Spleen (tissue), 11 donors: ENCODE data around the gene TMEM179. TPM values are rescaled to one million over a fixed set of nuclear protein-coding genes. Genes with fewer than 3 reads are reported as not detected.

Source experiments
- DNase-seq: peaks from one replicate; pipeline ENCODE4 v3.0.0-alpha.2; 2020
- H3K27ac ChIP-seq, 8 donors: fragments of 200-600 bp; sonication (generic) in 7 of 8; 1 replicate in 4 of 8; 2 replicates in 4 of 8; pipeline versions ENCODE4 v1.5.0 to v1.8.0; 2016 to 2021; ENCODE audit warnings: inconsistent platforms in 4 of 8, mild to moderate bottlenecking in 4 of 8, moderate library complexity in 1 of 8
- H3K27me3 ChIP-seq, 7 donors: fragments of 200-600 bp; sonication (generic) in 6 of 7; replicated peaks in 1 of 7; 1 replicate in 4 of 7; 2 replicates in 3 of 7; pipeline versions ENCODE4 v1.5.0 to v1.8.0; 2016 to 2021; ENCODE audit warnings: inconsistent platforms in 3 of 7, mild to moderate bottlenecking in 1 of 7
- H3K36me3 ChIP-seq, 6 donors: fragments of 200-600 bp; sonication (generic) in 5 of 6; 1 replicate in 4 of 6; 2 replicates in 2 of 6; pipeline versions ENCODE4 v1.5.0 to v1.8.0; 2016 to 2021; ENCODE audit warnings: inconsistent platforms in 2 of 6
- H3K4me1 ChIP-seq, 6 donors: fragments of 200-600 bp; sonication (generic) in 5 of 6; 1 replicate in 3 of 6; 2 replicates in 3 of 6; pipeline versions ENCODE4 v1.5.0 to v1.8.0; 2016 to 2021; ENCODE audit warnings: inconsistent platforms in 3 of 6
- H3K4me3 ChIP-seq, 8 donors: fragments of 200-600 bp; sonication (generic) in 7 of 8; 1 replicate in 4 of 8; 2 replicates in 4 of 8; pipeline versions ENCODE4 v1.5.0 to v1.8.0; 2016 to 2021; ENCODE audit warnings: inconsistent platforms in 4 of 8, mild to moderate bottlenecking in 4 of 8, moderate library complexity in 2 of 8
- H3K9me3 ChIP-seq, 8 donors: fragments of 200-600 bp; sonication (generic) in 7 of 8; 1 replicate in 4 of 8; 2 replicates in 4 of 8; pipeline versions ENCODE4 v1.5.0 to v1.8.0; 2016 to 2021; ENCODE audit warnings: inconsistent platforms in 4 of 8
- POLR2A ChIP-seq, 3 donors: fragments of 450-650 bp; IDR thresholded peaks; one replicate each; pipeline ENCODE4 v1.5.1; 2017; ENCODE audit warnings: antibody characterized with exemption in 3 of 3, mild to moderate bottlenecking in 1 of 3
- POLR2AphosphoS5 ChIP-seq, 3 donors: sonication (generic); formaldehyde crosslinking; IDR thresholded peaks; one replicate each; pipeline ENCODE4 v1.5.1; 2017; ENCODE audit warnings: antibody characterized with exemption in 3 of 3
- WGBS, 5 donors: extraction: QIAGEN DNeasy Blood & Tissue Kit in 3 of 5; methylation state at CpG; one replicate each; pipeline versions ENCODE4 v1.1.5 to v1.1.7; 2013 to 2018; 5-methylcytosine and 5-hydroxymethylcytosine counted together
- intact Hi-C: fragments of 100-400 bp; cut with DNase I; formaldehyde crosslinking; loops from one replicate; pipeline ENCODE4 v1.15.0; 2023; ENCODE audit warnings: low total_unique reads
- polyA plus RNA-seq, 3 donors: library from polyadenylated mRNA; stranded (reverse); fragments of 200-250 nt; gene quantifications; one replicate each; pipeline ENCODE4 v1.2.1, GENCODE V29; 2013
- total RNA-seq, 7 donors: library from RNA; depleted of rRNA in 3 of 7; stranded (reverse); fragments of >200 nt in 3 of 7; fragmentation: NEBNext Ultra II Directional in 4 of 7; extraction: Animal tissue kit (Norgen Biotek cat#: 25700) in 4 of 7; gene quantifications; one replicate each; pipeline versions ENCODE4 v1.1.0 to v1.2.1, GENCODE V29; 2016 to 2021
- TF ChIP-seq, protein P1 (sequence below), 11 experiments: fragments of 200-600 bp in 7 of 11; fragments of 450-650 bp in 4 of 11; sonication (generic) in 4 of 11; IDR thresholded peaks in 8 of 11; conservative IDR thresholded peaks in 3 of 11; 1 replicate in 7 of 11; 2 replicates in 4 of 11; pipeline versions ENCODE4 v1.4.0 to v1.8.0; 2016 to 2021; ENCODE audit warnings: antibody characterized with exemption in 11 of 11, inconsistent platforms in 4 of 11, mild to moderate bottlenecking in 1 of 11
- donor health status: healthy with polysubstance abuse.
- donor health status: DM: no; HTN: no; CAD: no; lungs with moderate emphysema.
- donor health status: DM: no; HTN: no; CAD: no.
- donor health status: Bipolar disorder and iron deficiency.
- donor health status: healthy.
- donor health status: DM: no; HTN: no; CAD: no.
- donor health status: DM: yes; HTN: yes; CAD: no.

Gene TMEM179
- total and polyA plus RNA-seq, 10 donors: 0.08 TPM; not detected in 9

DNA sequence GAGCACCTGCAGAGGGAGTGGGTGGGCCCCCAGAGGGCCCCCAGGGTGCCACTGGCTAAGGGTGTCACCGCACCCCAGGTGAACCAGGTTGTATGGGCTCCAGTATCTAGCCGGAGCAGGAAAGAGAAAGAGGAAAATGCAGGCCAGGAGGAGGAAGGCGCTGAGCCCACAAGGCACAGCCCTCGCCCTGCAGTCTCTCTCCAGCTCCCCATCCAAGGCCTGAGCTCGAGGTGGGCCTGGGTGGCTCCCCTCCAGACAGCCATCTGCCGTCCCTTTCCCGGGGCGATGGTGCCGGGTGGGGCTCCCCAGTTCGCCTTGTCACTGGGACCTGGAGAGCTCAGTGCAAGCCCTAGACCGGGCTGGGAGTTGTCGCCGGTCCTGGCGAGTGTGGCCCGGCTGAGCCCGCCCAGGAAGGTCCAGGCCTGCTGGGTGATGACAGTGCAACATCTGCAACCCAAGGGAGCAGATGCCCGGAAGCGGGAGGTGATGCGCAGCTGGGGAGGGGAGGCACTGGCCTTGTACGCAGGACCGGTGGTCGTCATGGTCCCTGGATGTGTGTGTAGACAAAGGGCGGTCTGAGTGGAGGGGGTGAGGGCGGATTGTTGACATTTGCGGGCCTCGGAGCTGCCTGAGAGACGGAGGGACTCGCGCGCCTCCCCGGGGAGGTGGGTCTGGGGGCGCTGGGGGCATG, 716 bp downstream of the TMEM179 start:
- H3K27me3 ChIP-seq: peaks cover 0 to 98% (median 40%) of the 10 kb centered on the region in 7 donors
- no peaks in the 10 kb centered on the region for H3K36me3 ChIP-seq
- H3K9me3 ChIP-seq: no peaks in the 10 kb centered on the region
- no peak overlapping the region for H3K4me3 ChIP-seq
- no peak overlapping the region for H3K27ac ChIP-seq
- intact Hi-C loops: no loop called here
- WGBS, 5 donors: 28 to 38% (median 31%) methylated on average over 25 to 32 of the region's 32 CpGs
- H3K4me1 ChIP-seq: peaks cover 0 to 8% (median 4%) of the 10 kb centered on the region in 6 donors
- TF ChIP-seq POLR2AphosphoS5 (IDR thresholded peaks at IDR 0.05) (no peak), POLR2A (IDR thresholded peaks at IDR 0.05) (no peak)
- TF ChIP-seq, protein P1, sequence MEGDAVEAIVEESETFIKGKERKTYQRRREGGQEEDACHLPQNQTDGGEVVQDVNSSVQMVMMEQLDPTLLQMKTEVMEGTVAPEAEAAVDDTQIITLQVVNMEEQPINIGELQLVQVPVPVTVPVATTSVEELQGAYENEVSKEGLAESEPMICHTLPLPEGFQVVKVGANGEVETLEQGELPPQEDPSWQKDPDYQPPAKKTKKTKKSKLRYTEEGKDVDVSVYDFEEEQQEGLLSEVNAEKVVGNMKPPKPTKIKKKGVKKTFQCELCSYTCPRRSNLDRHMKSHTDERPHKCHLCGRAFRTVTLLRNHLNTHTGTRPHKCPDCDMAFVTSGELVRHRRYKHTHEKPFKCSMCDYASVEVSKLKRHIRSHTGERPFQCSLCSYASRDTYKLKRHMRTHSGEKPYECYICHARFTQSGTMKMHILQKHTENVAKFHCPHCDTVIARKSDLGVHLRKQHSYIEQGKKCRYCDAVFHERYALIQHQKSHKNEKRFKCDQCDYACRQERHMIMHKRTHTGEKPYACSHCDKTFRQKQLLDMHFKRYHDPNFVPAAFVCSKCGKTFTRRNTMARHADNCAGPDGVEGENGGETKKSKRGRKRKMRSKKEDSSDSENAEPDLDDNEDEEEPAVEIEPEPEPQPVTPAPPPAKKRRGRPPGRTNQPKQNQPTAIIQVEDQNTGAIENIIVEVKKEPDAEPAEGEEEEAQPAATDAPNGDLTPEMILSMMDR (IDR thresholded peaks at IDR 0.05 in 8 of 11, conservative IDR thresholded peaks at IDR 0.05 in 3 of 11): no peak
- no peak for DNase-seq

DNA sequence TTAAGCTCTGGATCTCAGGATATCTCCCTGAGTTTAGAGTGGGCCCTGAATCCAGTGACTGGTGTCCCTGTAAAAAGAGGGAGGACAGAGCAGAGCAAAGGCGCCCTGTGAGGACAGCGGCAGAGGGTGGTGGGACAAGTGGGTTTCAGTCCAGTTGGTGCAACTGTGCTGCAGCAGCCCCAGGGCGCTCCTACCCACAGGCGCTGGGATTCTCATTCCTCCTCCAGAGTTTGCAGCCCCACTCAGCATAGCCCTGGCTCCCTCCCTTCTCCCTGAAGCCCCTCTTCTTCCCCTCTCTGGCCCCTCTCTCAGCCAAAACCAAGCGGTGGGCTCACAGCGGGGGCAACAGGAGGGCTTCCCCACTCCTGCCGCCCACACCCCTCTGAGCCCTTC, 1.6 kb downstream of the TMEM179 start:
- no peaks in the 10 kb centered on the region for H3K9me3 ChIP-seq
- no peak overlapping the region for H3K4me3 ChIP-seq
- peak; percentile 44 for DNase-seq
- H3K36me3 ChIP-seq: no peaks in the 10 kb centered on the region
- H3K27me3 ChIP-seq: peaks cover 0 to 99% (median 40%) of the 10 kb centered on the region in 7 donors
- H3K27ac ChIP-seq: no peak overlapping the region
- peaks cover 0 to 8% (median 4%) of the 10 kb centered on the region in 6 donors for H3K4me1 ChIP-seq
- intact Hi-C loops: no loop called here
- 73 to 86% (median 84%) methylated on average over 7 of the region's 7 CpGs for WGBS, 5 donors
- no peak for TF ChIP-seq POLR2AphosphoS5 (IDR thresholded peaks at IDR 0.05)
- TF ChIP-seq POLR2A (IDR thresholded peaks at IDR 0.05): no peak
- TF ChIP-seq, protein P1 (IDR thresholded peaks at IDR 0.05 in 8 of 11, conservative IDR thresholded peaks at IDR 0.05 in 3 of 11): no peak

DNA sequence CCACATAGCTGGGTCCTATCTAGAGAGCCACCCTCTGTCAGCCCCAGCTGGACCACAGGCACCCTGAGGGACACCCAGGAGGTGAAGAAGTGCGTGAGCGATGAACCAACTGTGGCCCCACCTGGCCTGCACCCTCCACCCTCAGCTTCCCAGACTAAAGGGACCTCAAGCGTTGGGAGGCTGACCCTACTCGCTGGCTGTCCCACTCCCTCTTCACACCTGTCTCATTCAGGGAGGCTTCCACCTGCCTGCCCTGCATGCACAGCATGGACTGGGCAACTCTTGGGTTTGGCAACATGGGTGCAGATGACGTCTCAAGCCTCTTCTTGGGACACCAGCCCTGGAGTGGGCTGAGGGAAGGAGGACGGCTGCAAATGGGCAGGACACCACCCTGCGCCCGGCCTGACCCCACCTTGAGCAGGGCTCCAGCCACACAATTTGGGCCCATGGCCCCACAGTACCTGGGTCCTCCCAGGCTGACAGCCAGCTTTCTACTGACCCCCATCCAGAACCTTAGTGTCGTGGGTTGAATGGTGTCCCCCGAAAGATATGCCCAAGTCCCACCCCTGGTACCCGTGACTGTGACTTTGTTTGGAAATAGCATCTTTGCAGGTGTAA, 2.1 kb downstream of the TMEM179 start:
- peak; percentile 69 for DNase-seq
- H3K27me3 ChIP-seq: peaks cover 0 to 100% (median 40%) of the 10 kb centered on the region in 7 donors

More for the DNA sequence above, 2.1 kb downstream of the TMEM179 start:
- TF ChIP-seq, protein P1 (IDR thresholded peaks at IDR 0.05 in 8 of 11, conservative IDR thresholded peaks at IDR 0.05 in 3 of 11): no peak
- TF ChIP-seq POLR2AphosphoS5 (IDR thresholded peaks at IDR 0.05) (no peak), POLR2A (IDR thresholded peaks at IDR 0.05) (no peak)
- 86 to 90% (median 89%) methylated on average over 10 to 11 of the region's 11 CpGs for WGBS, 5 donors
- Histone ChIP-seq H3K9me3 (no peaks in the 10 kb centered on the region), H3K36me3 (no peaks in the 10 kb centered on the region), H3K4me3 (no peak overlapping the region), H3K27ac (no peak overlapping the region), H3K4me1 (peaks cover 0 to 8% (median 4%) of the 10 kb centered on the region in 6 donors)
- intact Hi-C loops: no loop called here
